Measurements from ENCODE around the gene PRAC2.

The PRAC2 gene

GRCh38 chr17:48757524-48757961 is 34.6 kb downstream of the PRAC2 start:
- TF ChIP-seq CTCF (IDR thresholded peaks at IDR 0.05; ENCODE audit: insufficient read depth, low read length, missing control alignments): no peak
- POLR2A ChIA-PET: interaction anchor here (1.1 kb wide), 1 partner anchor 113 kb away, joined by 3 read pairs; no protein-coding TSS in a partner anchor
- DNase-seq (ENCODE audit: low read depth, low spot score): no peak
- H3K4me3 ChIP-seq (ENCODE audit: low read depth, low read length): no peak overlapping the region
- CTCF ChIA-PET: interaction anchor here (1.0 to 1.8 kb wide), 4 partner anchors 33 to 58 kb away, joined by 3 to 7 read pairs (median 3); partner anchors contain the start of gene PRAC2

GRCh38 chr17:48759288-48759687 is 36.3 kb downstream of the PRAC2 start:
- no peak for DNase-seq (ENCODE audit: low read depth, low spot score)
- ChIA-PET POLR2A (no interaction called here), CTCF (interaction anchor here (1.1 to 1.6 kb wide), 2 partner anchors 8 to 36 kb away, joined by 3 to 4 read pairs; partner anchors contain the start of gene PRAC2)
- no peak overlapping the region for H3K4me3 ChIP-seq (ENCODE audit: low read depth, low read length)
- no peak for TF ChIP-seq CTCF (IDR thresholded peaks at IDR 0.05; ENCODE audit: insufficient read depth, low read length, missing control alignments)

GRCh38 chr17:48760411-48760810 is 37.4 kb downstream of the PRAC2 start:
- POLR2A ChIA-PET: no interaction called here
- no peak overlapping the region for H3K4me3 ChIP-seq (ENCODE audit: low read depth, low read length)
- TF ChIP-seq CTCF (IDR thresholded peaks at IDR 0.05; ENCODE audit: insufficient read depth, low read length, missing control alignments): no peak
- no peak for DNase-seq (ENCODE audit: low read depth, low spot score)
- CTCF ChIA-PET: interaction anchor here (0.9 to 1.6 kb wide), 2 partner anchors 30 to 118 kb away, joined by 3 to 5 read pairs; no protein-coding TSS in a partner anchor

GRCh38 chr17:48761114-48761513 is 38.1 kb downstream of the PRAC2 start:
- TF ChIP-seq CTCF (IDR thresholded peaks at IDR 0.05; ENCODE audit: insufficient read depth, low read length, missing control alignments): no peak
- no peak for DNase-seq (ENCODE audit: low read depth, low spot score)
- POLR2A ChIA-PET: no interaction called here
- CTCF ChIA-PET: interaction anchor here (0.9 to 1.6 kb wide), 2 partner anchors 30 to 118 kb away, joined by 3 to 5 read pairs; no protein-coding TSS in a partner anchor
- no peak overlapping the region for H3K4me3 ChIP-seq (ENCODE audit: low read depth, low read length)

- no peak for DNase-seq (ENCODE audit: low read depth, low spot score)
- no peak overlapping the region for H3K4me3 ChIP-seq (ENCODE audit: low read depth, low read length)
- TF ChIP-seq CTCF (IDR thresholded peaks at IDR 0.05; ENCODE audit: insufficient read depth, low read length, missing control alignments): no peak
- POLR2A ChIA-PET: no interaction called here
- CTCF ChIA-PET: interaction anchor here (1.1 to 2.7 kb wide), 6 partner anchors 8 to 112 kb away, joined by 3 to 7 read pairs (median 4); no protein-coding TSS in a partner anchor
Observed at GRCh38 chr17:48767263-48767774, 44.3 kb downstream of the PRAC2 start.

GRCh38 chr17:48769009-48769675 is 46.2 kb downstream of the PRAC2 start:
- ChIA-PET POLR2A (no interaction called here), CTCF (interaction anchor here (0.8 to 1.6 kb wide), 9 partner anchors 14 to 98 kb away, joined by 3 to 7 read pairs (median 3); no protein-coding TSS in a partner anchor)
- no peak for DNase-seq (ENCODE audit: low read depth, low spot score)
- no peak overlapping the region for H3K4me3 ChIP-seq (ENCODE audit: low read depth, low read length)
- no peak for TF ChIP-seq CTCF (IDR thresholded peaks at IDR 0.05; ENCODE audit: insufficient read depth, low read length, missing control alignments)
